ENCODE data around the gene METTL13.
A peak's percentile ranks its signal among the peaks of the same experiment; 100 is the strongest.

METTL13 gene

GRCh38 chr1:171772312-171772711 is 9.1 kb upstream of the METTL13 start:
- H3K4me2 ChIP-seq (ENCODE audit: low read length): no peak overlapping the region

GRCh38 chr1:171780583-171781175 is 781 bp upstream of the METTL13 start:
- Histone ChIP-seq H4K20me1 (ENCODE audit: control insufficient read depth, insufficient read depth, low read depth, low read length) (no peaks in the 10 kb centered on the region), H3K4me1 (ENCODE audit: control insufficient read depth, low read length) (peaks cover 40% of the 10 kb centered on the region)
- peak; percentile 10 for TF ChIP-seq CTCF (IDR thresholded peaks at IDR 0.05; ENCODE audit: low read depth, low read length, poor library complexity, severe bottlenecking)
- TF ChIP-seq EZH2phosphoT487 (IDR thresholded peaks at IDR 0.05; ENCODE audit: borderline replicate concordance, low read length): no peak

More at GRCh38 chr1:171772312-171772711, 9.1 kb upstream of the METTL13 start:
- Histone ChIP-seq H3K4me3 (ENCODE audit: low read length) (no peak overlapping the region), H3K36me3 (ENCODE audit: control insufficient read depth, low read length) (no peaks in the 10 kb centered on the region), H3K9me3 (ENCODE audit: control insufficient read depth, insufficient read depth, low read length) (no peaks in the 10 kb centered on the region), H3K79me2 (ENCODE audit: control insufficient read depth, low read length) (no peaks in the 10 kb centered on the region), H3K9me2 (replicated peaks; ENCODE audit: control insufficient read depth, low read length) (no peaks in the 10 kb centered on the region), H4K20me1 (ENCODE audit: control insufficient read depth, insufficient read depth, low read depth, low read length) (no peaks in the 10 kb centered on the region), H3K27me3 (ENCODE audit: control insufficient read depth, low read length) (peaks cover 7% of the 10 kb centered on the region; the same call in 1 of the 2 replicates), H3K4me1 (ENCODE audit: control insufficient read depth, low read length) (no peaks in the 10 kb centered on the region), H3K27ac (ENCODE audit: low read depth, low read length) (no peak overlapping the region), H3F3A (ENCODE audit: control insufficient read depth, insufficient read depth) (no peaks in the 10 kb centered on the region)
- TF ChIP-seq EZH2phosphoT487 (IDR thresholded peaks at IDR 0.05; ENCODE audit: borderline replicate concordance, low read length): no peak
- no peak for TF ChIP-seq CTCF (IDR thresholded peaks at IDR 0.05; ENCODE audit: low read depth, low read length, poor library complexity, severe bottlenecking)

GRCh38 chr1:171783816-171784530 is 2.5 kb downstream of the METTL13 start:
- peaks cover 58% of the 10 kb centered on the region for H3K79me2 ChIP-seq (ENCODE audit: control insufficient read depth, low read length)

More at GRCh38 chr1:171780583-171781175, 781 bp upstream of the METTL13 start:
- H3K36me3 ChIP-seq (ENCODE audit: control insufficient read depth, low read length): peaks cover 32% of the 10 kb centered on the region
- peaks cover 8% of the 10 kb centered on the region for H3F3A ChIP-seq (ENCODE audit: control insufficient read depth, insufficient read depth)
- no peaks in the 10 kb centered on the region for H3K9me2 ChIP-seq (replicated peaks; ENCODE audit: control insufficient read depth, low read length)
- H3K27ac ChIP-seq (ENCODE audit: low read depth, low read length): peak overlapping the region; percentile 70
- H3K4me2 ChIP-seq (ENCODE audit: low read length): peak overlapping the region; percentile 69
- H3K79me2 ChIP-seq (ENCODE audit: control insufficient read depth, low read length): peaks cover 43% of the 10 kb centered on the region
- no peaks in the 10 kb centered on the region; the same call in 1 of the 2 replicates for H3K27me3 ChIP-seq (ENCODE audit: control insufficient read depth, low read length)
- peak overlapping the region; percentile 65 for H3K4me3 ChIP-seq (ENCODE audit: low read length)
- no peaks in the 10 kb centered on the region for H3K9me3 ChIP-seq (ENCODE audit: control insufficient read depth, insufficient read depth, low read length)

More at GRCh38 chr1:171783816-171784530, 2.5 kb downstream of the METTL13 start:
- H3K4me1 ChIP-seq (ENCODE audit: control insufficient read depth, low read length): peaks cover 40% of the 10 kb centered on the region
- H3F3A ChIP-seq (ENCODE audit: control insufficient read depth, insufficient read depth): peaks cover 8% of the 10 kb centered on the region
- TF ChIP-seq EZH2phosphoT487 (IDR thresholded peaks at IDR 0.05; ENCODE audit: borderline replicate concordance, low read length): no peak
- no peak for TF ChIP-seq CTCF (IDR thresholded peaks at IDR 0.05; ENCODE audit: low read depth, low read length, poor library complexity, severe bottlenecking)
- peak overlapping the region; percentile 16; the same call in 1 of the 2 replicates for H3K4me3 ChIP-seq (ENCODE audit: low read length)
- H3K9me2 ChIP-seq (replicated peaks; ENCODE audit: control insufficient read depth, low read length): no peaks in the 10 kb centered on the region
- 0 out of 2 replicates have a peak, but pooled peaks cover 2% of the 10 kb centered on the region for H4K20me1 ChIP-seq (ENCODE audit: control insufficient read depth, insufficient read depth, low read depth, low read length)
- no peaks in the 10 kb centered on the region for H3K9me3 ChIP-seq (ENCODE audit: control insufficient read depth, insufficient read depth, low read length)
- H3K36me3 ChIP-seq (ENCODE audit: control insufficient read depth, low read length): peaks cover 65% of the 10 kb centered on the region
- H3K27ac ChIP-seq (ENCODE audit: low read depth, low read length): no peak overlapping the region
- no peaks in the 10 kb centered on the region for H3K27me3 ChIP-seq (ENCODE audit: control insufficient read depth, low read length)
- peak overlapping the region; percentile 75 for H3K4me2 ChIP-seq (ENCODE audit: low read length)
